ENCODE measurements around the gene FOXP2.
"Not testable (repeated sequence)": the region's sequence is repeated elsewhere in the genome, so short reads cannot be mapped to it uniquely, and the experiment has no call there.

Gene FOXP2

GRCh38 chr7:114414156-114415063 is at the start of gene FOXP2:
TSS of gene FOXP2 (plus strand) at chr7:114414815. CDS start at chr7:114426512, 11,697 bp downstream.
- Mint-ChIP-seq H3K4me3 (no peak within 1 kb of the TSS), H3K27ac (no peak within 1 kb of the TSS), H3K9me3 (no peaks in the 10 kb centered on the region), H3K27me3 (no peaks in the 10 kb centered on the region), H3K4me1 (no peaks in the 10 kb centered on the region)
- ATAC-seq (no peak), DNase-seq (no peak)

- no peaks in the 10 kb centered on the region for H3K9me3 Mint-ChIP-seq
- H3K4me1 Mint-ChIP-seq, result no peaks in the 10 kb centered on the region
- no peak for ATAC-seq
- no peak overlapping the region for H3K4me3 Mint-ChIP-seq
- no peaks in the 10 kb centered on the region for H3K27me3 Mint-ChIP-seq
- DNase-seq, result no peak
- no peak overlapping the region for H3K27ac Mint-ChIP-seq
These were observed 48.8 kb upstream of the FOXP2 start for GRCh38 chr7:114365791-114366190.

DNA sequence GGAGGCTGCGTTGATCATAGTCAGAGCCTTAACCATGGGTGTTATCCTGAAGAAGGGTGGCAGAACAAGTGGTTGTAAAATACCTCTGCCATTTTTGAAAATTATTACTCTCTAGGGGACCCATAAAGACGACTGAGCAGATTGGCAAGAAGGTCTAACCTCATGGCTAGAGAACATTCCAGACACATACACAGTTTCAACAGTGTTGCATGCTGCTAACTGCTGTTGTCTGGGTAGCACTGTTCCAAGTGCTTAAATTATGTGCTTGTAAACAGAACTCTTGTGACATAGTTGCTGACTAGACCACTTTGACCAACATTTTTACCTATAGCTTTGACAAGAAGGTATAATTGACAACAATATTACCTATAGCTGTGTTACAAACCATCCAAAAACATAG is 46.1 kb upstream of the FOXP2 start:
- ATAC-seq, result no peak
- Mint-ChIP-seq H3K27ac (no peak overlapping the region), H3K4me3 (no peak overlapping the region), H3K4me1 (no peaks in the 10 kb centered on the region), H3K27me3 (no peaks in the 10 kb centered on the region), H3K9me3 (no peaks in the 10 kb centered on the region)
- DNase-seq, result no peak

GRCh38 chr7:114369294-114369693 is 45.3 kb upstream of the FOXP2 start:
- Mint-ChIP-seq H3K4me1 (no peaks in the 10 kb centered on the region), H3K27me3 (no peaks in the 10 kb centered on the region), H3K27ac (no peak overlapping the region), H3K9me3 (no peaks in the 10 kb centered on the region), H3K4me3 (no peak overlapping the region)
- no peak for DNase-seq
- ATAC-seq, result no peak

DNA sequence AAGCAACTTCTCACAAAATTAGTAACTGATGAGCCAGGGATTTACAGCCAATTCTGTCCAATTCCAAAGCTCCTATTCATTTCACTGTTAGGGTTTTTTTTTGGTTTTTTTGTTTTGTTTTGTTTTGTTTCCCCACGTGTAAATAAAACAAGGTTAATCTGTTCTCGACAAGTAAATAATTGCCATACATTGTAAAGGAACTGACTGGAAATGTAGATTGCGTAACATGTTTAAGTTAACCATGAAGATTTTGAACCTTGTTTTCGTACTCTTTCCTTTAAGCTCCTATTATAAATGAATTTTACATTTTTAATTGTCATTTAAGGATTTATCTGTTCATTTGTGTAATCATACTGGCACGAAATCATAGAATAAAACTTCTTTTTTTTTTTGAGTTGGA is 42.0 kb upstream of the FOXP2 start:
- H3K4me1 Mint-ChIP-seq, result no peaks in the 10 kb centered on the region
- no peaks in the 10 kb centered on the region for H3K9me3 Mint-ChIP-seq
- no peak overlapping the region for H3K4me3 Mint-ChIP-seq
- no peaks in the 10 kb centered on the region for H3K27me3 Mint-ChIP-seq
- ATAC-seq, result no peak
- no peak for DNase-seq
- no peak overlapping the region for H3K27ac Mint-ChIP-seq

- no peaks in the 10 kb centered on the region for H3K4me1 Mint-ChIP-seq
These were observed 38.7 kb upstream of the FOXP2 start for GRCh38 chr7:114375907-114376306.

DNA sequence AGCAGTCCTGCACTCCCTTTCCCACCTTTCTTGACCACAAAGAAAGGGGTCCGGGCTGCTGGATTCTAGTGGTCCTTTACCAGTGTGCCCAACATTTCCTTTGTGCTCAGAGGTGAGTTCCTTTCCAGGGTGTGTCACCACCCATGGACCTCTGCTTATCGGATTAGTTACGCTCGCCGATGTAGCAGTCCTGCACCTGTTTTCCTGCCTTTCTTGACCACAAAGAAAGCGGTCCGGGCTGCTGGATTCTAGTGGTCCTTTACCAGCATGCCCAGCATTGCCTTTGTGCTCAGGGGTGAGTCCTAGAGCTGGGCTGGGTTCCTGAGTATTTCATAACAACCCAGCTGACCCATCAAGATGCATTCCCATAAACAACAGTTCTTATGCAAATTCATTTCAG is 30.7 kb upstream of the FOXP2 start:
- H3K9me3 Mint-ChIP-seq, H3K27me3 Mint-ChIP-seq, H3K27ac Mint-ChIP-seq, H3K4me3 Mint-ChIP-seq, H3K4me1 Mint-ChIP-seq, ATAC-seq, DNase-seq: not testable (repeated sequence)

More at GRCh38 chr7:114375907-114376306, 38.7 kb upstream of the FOXP2 start:
- H3K27me3 Mint-ChIP-seq, result no peaks in the 10 kb centered on the region
- DNase-seq, result no peak
- no peak for ATAC-seq
- no peaks in the 10 kb centered on the region for H3K9me3 Mint-ChIP-seq
- H3K4me3 Mint-ChIP-seq, result no peak overlapping the region
- no peak overlapping the region for H3K27ac Mint-ChIP-seq

- H3K4me1 Mint-ChIP-seq, ATAC-seq, DNase-seq, H3K9me3 Mint-ChIP-seq, H3K27me3 Mint-ChIP-seq, H3K27ac Mint-ChIP-seq, H3K4me3 Mint-ChIP-seq: not testable (repeated sequence)
These were observed 30.3 kb upstream of the FOXP2 start for GRCh38 chr7:114384346-114384745.

GRCh38 chr7:114388021-114388420 is 26.6 kb upstream of the FOXP2 start:
- ATAC-seq (no peak), DNase-seq (no peak)
- no peak overlapping the region for H3K4me3 Mint-ChIP-seq
- no peak overlapping the region for H3K27ac Mint-ChIP-seq
- H3K27me3 Mint-ChIP-seq, result no peaks in the 10 kb centered on the region
- H3K9me3 Mint-ChIP-seq, result peaks cover 0 to 6% of the 10 kb centered on the region in 2 donors
- no peaks in the 10 kb centered on the region for H3K4me1 Mint-ChIP-seq

DNA sequence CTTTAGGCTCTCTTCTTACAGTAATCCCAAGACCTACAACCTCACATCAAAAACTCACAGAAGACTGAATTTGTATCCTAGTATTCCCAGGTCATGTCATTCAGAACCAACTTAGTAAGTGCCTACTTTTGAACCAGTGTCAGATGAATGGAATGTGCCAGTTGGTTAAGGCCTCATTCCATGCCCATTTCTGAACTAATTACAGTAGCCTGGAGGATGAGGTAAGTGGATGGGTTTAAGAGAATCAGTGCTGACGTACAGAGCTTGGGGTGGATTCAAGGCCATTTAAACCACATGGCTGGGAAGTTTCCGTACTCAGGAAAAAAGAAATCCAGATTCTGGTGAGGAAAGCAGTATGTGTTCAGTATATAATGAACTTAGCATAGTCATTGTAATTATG is 21.9 kb upstream of the FOXP2 start:
- H3K27ac Mint-ChIP-seq, result no peak overlapping the region
- H3K4me3 Mint-ChIP-seq, result no peak overlapping the region
- ATAC-seq (no peak), DNase-seq (no peak)
- H3K9me3 Mint-ChIP-seq, result no peaks in the 10 kb centered on the region
- no peaks in the 10 kb centered on the region for H3K4me1 Mint-ChIP-seq
- no peaks in the 10 kb centered on the region for H3K27me3 Mint-ChIP-seq

DNA sequence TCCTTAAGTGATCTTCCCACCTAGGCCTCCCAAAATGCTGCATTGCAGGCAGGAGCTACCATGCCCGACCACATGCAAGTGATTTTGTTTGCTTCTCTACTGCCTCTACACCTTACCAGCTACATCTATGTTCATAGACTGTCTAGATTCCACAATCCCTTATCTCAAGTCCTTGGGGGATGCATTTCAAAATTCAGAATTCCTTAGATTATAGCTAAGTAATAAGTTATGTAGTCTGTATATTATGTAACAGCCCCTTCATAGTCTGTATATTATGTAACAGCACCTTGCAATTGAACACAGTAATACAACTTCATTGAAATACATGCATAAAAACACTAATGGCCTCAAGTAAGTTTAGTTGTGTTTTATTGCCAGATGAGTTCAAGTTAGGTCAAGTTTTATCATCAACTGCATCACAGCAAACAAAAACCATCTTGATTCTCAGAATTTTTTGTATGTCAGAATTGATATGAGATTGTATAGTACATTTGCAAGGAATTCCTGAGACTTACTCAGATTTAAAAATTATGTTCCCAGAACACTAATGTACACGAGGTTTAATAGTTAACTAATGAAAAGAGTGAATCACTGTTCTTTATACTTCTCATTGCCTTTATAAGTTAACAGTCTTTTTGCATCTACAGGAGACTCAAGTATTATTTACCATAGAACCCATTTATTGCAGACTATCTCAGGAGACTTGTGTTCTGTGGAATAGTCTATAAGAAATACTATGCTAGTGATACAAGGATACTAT is 11.6 kb upstream of the FOXP2 start:
- H3K4me3 Mint-ChIP-seq, result no peak overlapping the region
- no peaks in the 10 kb centered on the region for H3K4me1 Mint-ChIP-seq
- peaks cover 8% of the 10 kb centered on the region for H3K27me3 Mint-ChIP-seq
- no peak overlapping the region for H3K27ac Mint-ChIP-seq
- no peak for DNase-seq
- ATAC-seq, result no peak
- H3K9me3 Mint-ChIP-seq, result peaks cover 0 to 13% of the 10 kb centered on the region in 2 donors

DNA sequence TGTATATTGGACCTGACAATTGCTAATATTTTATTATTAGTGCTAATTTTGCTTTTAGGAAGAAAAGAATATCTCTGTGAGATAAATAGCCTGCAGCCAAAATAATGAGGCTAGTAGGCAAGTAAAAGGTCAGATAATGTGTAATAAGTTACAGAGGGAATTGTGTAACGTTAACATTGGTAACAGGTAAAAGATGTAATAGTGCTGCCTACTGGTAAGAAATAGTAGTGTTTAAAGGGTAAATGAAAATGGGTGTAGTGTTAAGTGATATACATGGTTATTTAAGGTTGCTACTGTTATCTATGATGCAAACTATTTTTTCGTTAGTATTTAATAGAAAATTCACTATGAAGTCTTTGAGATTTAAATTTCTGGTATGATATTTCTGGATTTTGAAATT is 9.2 kb upstream of the FOXP2 start:
- Mint-ChIP-seq H3K9me3 (peaks cover 0 to 12% of the 10 kb centered on the region in 2 donors), H3K4me1 (no peaks in the 10 kb centered on the region), H3K27ac (no peak overlapping the region), H3K27me3 (peaks cover 8% of the 10 kb centered on the region), H3K4me3 (no peak overlapping the region)
- ATAC-seq (no peak), DNase-seq (no peak)

DNA sequence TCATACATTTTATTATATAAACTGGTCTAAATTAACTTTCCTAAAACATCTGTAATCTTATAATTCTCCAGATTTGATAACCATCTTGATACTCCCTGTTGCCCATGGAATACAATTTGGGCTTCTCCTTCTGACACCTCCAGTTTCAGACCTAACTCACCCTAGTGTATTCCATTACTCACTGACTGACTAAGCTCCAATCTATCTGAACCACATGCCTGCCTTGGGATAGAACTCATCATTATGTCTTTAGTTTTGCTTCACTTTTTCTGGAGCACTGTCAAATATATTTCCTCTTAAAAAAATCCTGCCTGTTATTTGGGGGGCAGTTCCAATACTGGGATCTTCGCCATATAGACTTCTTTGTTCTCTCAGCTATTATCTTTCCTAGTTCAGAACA is 4.9 kb upstream of the FOXP2 start:
- Mint-ChIP-seq H3K4me3 (no peak overlapping the region), H3K27me3 (peaks cover 8% of the 10 kb centered on the region), H3K4me1 (no peaks in the 10 kb centered on the region), H3K9me3 (peaks cover 0 to 7% of the 10 kb centered on the region in 2 donors), H3K27ac (no peak overlapping the region)
- ATAC-seq, result no peak
- no peak for DNase-seq

DNA sequence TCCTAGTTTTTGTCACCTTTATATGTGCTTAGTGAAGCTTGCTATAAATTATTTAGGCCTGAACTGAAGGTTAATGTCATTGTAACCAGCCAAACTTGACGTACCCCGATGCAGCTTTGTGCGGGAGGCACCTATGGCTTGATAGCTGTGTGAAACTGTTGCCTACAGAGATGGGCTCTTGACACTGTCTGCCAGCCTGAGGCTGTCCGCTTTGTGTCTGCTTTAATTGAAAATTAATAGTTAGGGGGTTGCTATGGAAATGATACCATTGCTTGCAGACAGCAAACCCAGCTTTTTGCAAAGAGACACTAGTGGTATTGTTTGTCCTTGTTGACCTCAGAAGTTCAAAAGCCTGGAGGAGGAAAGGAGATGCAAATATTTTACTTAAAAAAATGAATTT is 2.1 kb upstream of the FOXP2 start:
- Mint-ChIP-seq H3K27me3 (no peaks in the 10 kb centered on the region), H3K9me3 (no peaks in the 10 kb centered on the region), H3K4me1 (no peaks in the 10 kb centered on the region), H3K27ac (no peak overlapping the region), H3K4me3 (no peak overlapping the region)
- no peak for DNase-seq
- no peak for ATAC-seq

- Mint-ChIP-seq H3K27ac (no peak overlapping the region), H3K9me3 (no peaks in the 10 kb centered on the region), H3K4me3 (no peak overlapping the region), H3K27me3 (no peaks in the 10 kb centered on the region), H3K4me1 (no peaks in the 10 kb centered on the region)
- ATAC-seq, result no peak
- no peak for DNase-seq
These were observed 857 bp upstream of the FOXP2 start for GRCh38 chr7:114413761-114414155.

Data from stimulated activated naive CD8-positive, alpha-beta T cell treated with anti-CD3 and anti-CD28 coated beads, Interleukin-15, amount 100 ng/mL, for 72 hours (primary cell).